Duodenal mucosa (tissue), 2 donors: ENCODE results near the gene ATG9B.

Source experiments
- H3K27ac ChIP-seq: one replicate; pipeline ENCODE4 v1.7.0; 2013; ENCODE audit warnings: low read depth, low read length
- H3K27me3 ChIP-seq, 2 donors: one replicate each; pipeline ENCODE4 v1.7.0; 2013; ENCODE audit warnings: low read length in 2 of 2, control low read depth in 1 of 2; ENCODE audit not compliant: insufficient read depth in 2 of 2, control insufficient read depth in 1 of 2
- H3K36me3 ChIP-seq, 2 donors: one replicate each; pipeline ENCODE4 v1.7.0; 2013; ENCODE audit warnings: low read length in 2 of 2, control low read depth in 1 of 2; ENCODE audit not compliant: insufficient read depth in 2 of 2, control insufficient read depth in 1 of 2
- H3K4me1 ChIP-seq, 2 donors: one replicate each; pipeline ENCODE4 v1.7.0; 2013; ENCODE audit warnings: low read length in 2 of 2, control low read depth in 1 of 2; ENCODE audit not compliant: insufficient read depth in 2 of 2, control insufficient read depth in 1 of 2
- H3K4me3 ChIP-seq, 2 donors: one replicate each; pipeline ENCODE4 v1.7.0; 2013; ENCODE audit warnings: low read length in 2 of 2, low read depth in 1 of 2
- H3K9ac ChIP-seq, 2 donors: one replicate each; pipeline ENCODE4 v1.7.0; 2013; ENCODE audit warnings: low read length in 2 of 2, low read depth in 1 of 2
- H3K9me3 ChIP-seq, 2 donors: one replicate each; pipeline ENCODE4 v1.7.0; 2013; ENCODE audit warnings: low read length in 2 of 2, control low read depth in 1 of 2; ENCODE audit not compliant: control insufficient read depth in 1 of 2

The ATG9B gene

GRCh38 chr7:150967349-150967748 is 56.9 kb downstream of the ATG9B start:
- Histone ChIP-seq H3K27me3 (no peaks in the 10 kb centered on the region), H3K27ac (no peak overlapping the region), H3K4me3 (no peak overlapping the region), H3K4me1 (peaks cover 6 to 14% of the 10 kb centered on the region in 2 donors), H3K36me3 (no peaks in the 10 kb centered on the region), H3K9me3 (no peaks in the 10 kb centered on the region), H3K9ac (no peak overlapping the region)

- H3K9ac ChIP-seq, result no peak overlapping the region
- no peak overlapping the region for H3K27ac ChIP-seq
- no peaks in the 10 kb centered on the region for H3K36me3 ChIP-seq
- H3K4me3 ChIP-seq, result no peak overlapping the region
- H3K4me1 ChIP-seq, result peaks cover 0 to 5% of the 10 kb centered on the region in 2 donors
- no peaks in the 10 kb centered on the region for H3K27me3 ChIP-seq
- no peaks in the 10 kb centered on the region for H3K9me3 ChIP-seq
Measured at GRCh38 chr7:150966002-150966401, 58.3 kb downstream of the ATG9B start.

GRCh38 chr7:150965273-150965830 is 58.9 kb downstream of the ATG9B start:
- H3K4me1 ChIP-seq, result peaks cover 0 to 5% of the 10 kb centered on the region in 2 donors
- no peaks in the 10 kb centered on the region for H3K9me3 ChIP-seq
- H3K36me3 ChIP-seq, result no peaks in the 10 kb centered on the region
- H3K9ac ChIP-seq, result no peak overlapping the region
- H3K4me3 ChIP-seq, result no peak overlapping the region
- no peak overlapping the region for H3K27ac ChIP-seq
- H3K27me3 ChIP-seq, result no peaks in the 10 kb centered on the region
